ENCODE measurements around the gene EPHX1. TPM values are rescaled to one million over a fixed set of nuclear protein-coding genes. Genes with fewer than 3 reads are reported as not detected.

EPHX1 gene
- total RNA-seq, 4 donors from 2014 or later = 56.9 to 114 (median 90.6) TPM

DNA sequence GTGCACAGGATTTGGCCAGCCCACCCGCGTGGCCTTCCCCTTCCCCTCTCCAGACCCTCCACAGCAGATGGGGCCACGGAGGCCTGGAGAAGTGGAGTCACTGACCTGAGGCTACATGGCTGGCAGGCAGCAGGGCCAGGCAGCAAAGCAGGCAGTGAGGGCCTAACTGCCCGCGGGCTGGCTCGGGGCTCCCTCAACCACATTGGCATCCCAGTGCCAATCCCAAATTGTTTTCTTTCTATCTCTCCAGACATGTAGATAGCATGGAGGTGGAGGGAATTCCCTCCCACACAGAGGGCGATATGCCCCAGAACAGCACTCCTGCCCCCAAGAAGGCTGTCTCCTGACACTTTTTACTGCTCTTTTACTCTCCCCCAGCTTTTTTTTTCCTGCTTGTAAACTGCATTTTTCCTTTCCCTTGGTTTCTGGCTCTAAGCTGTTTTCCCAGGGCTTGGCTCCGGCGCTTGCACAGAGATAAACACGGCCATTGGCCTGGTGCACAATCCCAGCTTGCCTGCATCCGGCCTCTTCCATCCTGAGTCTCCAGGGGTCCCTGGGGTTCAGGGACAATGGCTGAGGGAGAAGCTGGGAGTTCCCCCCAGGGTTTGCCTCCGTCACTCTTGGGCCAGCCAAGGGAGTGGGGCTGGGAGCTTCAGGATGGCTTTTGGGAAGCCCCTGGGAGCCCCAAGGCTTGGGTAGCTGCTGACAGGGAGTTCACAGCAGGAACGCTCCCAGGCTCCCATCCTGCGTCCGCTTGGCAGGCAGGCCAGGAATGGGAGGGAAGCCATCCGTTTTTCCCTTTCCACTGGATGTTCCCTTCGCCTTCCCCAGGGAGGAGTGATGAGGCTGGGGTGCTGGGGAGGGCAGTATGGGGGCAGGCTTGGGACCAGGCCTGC lies 7.0 kb downstream of the EPHX1 start:
- Histone ChIP-seq H3K36me3 (no peaks in the 10 kb centered on the region), H3K27me3 (no peaks in the 10 kb centered on the region), H3K4me1 (peaks cover 56 to 72% (median 64%) of the 10 kb centered on the region in 4 donors), H3K4me3 (no peak overlapping the region), H3K27ac (peak overlapping the region; percentile 88 to 98 (median 94)), H3K9me3 (no peaks in the 10 kb centered on the region)
- DNase-seq = peak; percentile 50
- TF ChIP-seq CTCF (IDR thresholded peaks at IDR 0.05) = no peak
- no peak for TF ChIP-seq EP300 (IDR thresholded peaks at IDR 0.05; ENCODE audit: low read depth)
- no peak for TF ChIP-seq POLR2AphosphoS5 (IDR thresholded peaks at IDR 0.05)
- TF ChIP-seq POLR2A (IDR thresholded peaks at IDR 0.05) = no peak
- in situ Hi-C loops (cut with MboI; ENCODE audit: low pct_ligation_motif_present in 1 of 4, low pct_unique_long_range_greater_than_20kb in 1 of 4, low sequenced_read_pairs in 3 of 4) = no loop called here
- WGBS, 2 donors (ENCODE audit: low coverage in 1 of 2) = 41 to 53% methylated on average over 3 to 15 of the region's 17 CpGs
- intact Hi-C loops (cut with DNase I; ENCODE audit: low total_unique reads) = no loop called here

DNA sequence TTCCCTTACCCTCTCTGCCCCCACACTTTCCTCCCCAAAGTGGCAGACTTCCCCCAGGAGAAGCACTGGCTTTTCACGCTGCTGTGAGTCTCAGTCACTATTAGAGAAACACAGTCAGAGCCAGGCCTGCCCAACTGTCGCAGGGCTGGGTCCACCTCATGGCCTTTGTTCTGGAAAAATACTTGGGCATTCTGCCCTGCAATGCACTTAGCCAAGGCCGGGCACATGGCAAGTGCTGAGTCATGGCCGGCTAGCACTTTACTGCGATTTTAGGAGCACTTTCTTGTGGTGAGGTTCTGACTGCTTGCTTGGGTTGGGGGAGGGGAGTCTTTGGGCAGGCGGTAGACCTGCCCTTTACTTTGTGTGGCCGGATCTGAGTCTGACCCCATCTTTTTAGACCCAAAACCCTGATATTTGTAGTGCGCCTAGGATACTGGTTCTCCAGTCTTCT lies 7.7 kb downstream of the EPHX1 start:
- Histone ChIP-seq H3K4me3 (no peak overlapping the region), H3K36me3 (no peaks in the 10 kb centered on the region), H3K27ac (peak overlapping the region; percentile 88 to 98 (median 94)), H3K9me3 (no peaks in the 10 kb centered on the region), H3K27me3 (no peaks in the 10 kb centered on the region), H3K4me1 (peaks cover 52 to 66% (median 59%) of the 10 kb centered on the region in 4 donors)
- WGBS, 2 donors (ENCODE audit: low coverage in 1 of 2) = 36 to 100% methylated on average over 1 to 8 of the region's 8 CpGs
- TF ChIP-seq CTCF (IDR thresholded peaks at IDR 0.05) = no peak
- TF ChIP-seq POLR2A (IDR thresholded peaks at IDR 0.05) = no peak
- TF ChIP-seq POLR2AphosphoS5 (IDR thresholded peaks at IDR 0.05) = peak; percentile 78 to 88 (median 79)
- TF ChIP-seq EP300 (IDR thresholded peaks at IDR 0.05; ENCODE audit: low read depth) = peak; percentile 36
- intact Hi-C loops (cut with DNase I; ENCODE audit: low total_unique reads) = no loop called here
- peak; percentile 88 for DNase-seq
- in situ Hi-C loops (cut with MboI; ENCODE audit: low pct_ligation_motif_present in 1 of 4, low pct_unique_long_range_greater_than_20kb in 1 of 4, low sequenced_read_pairs in 3 of 4) = no loop called here

DNA sequence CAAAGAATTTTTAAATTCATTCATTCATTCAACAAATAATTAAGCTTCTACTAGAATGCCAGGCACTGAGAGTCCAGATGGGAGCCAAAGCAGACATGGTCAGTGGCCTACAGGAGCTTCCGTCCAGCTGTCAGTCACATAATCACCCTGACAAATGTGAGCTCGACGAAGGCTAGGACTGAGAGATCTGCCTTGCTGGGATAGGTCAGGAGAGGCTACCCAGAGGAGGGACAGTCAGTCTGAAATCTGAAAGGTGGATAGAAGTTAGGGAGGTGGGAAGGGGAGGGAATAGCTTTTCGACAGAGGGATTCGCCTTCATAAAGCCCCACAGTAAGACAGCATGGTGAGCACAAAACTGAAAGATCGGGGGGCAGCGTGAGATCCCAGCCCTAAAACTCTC lies 8.3 kb downstream of the EPHX1 start:
- H3K9me3 ChIP-seq = no peaks in the 10 kb centered on the region
- H3K27ac ChIP-seq = peak overlapping the region; percentile 88 to 98 (median 94)
- no peak for DNase-seq
- TF ChIP-seq CTCF (IDR thresholded peaks at IDR 0.05) = no peak
- no peak for TF ChIP-seq POLR2A (IDR thresholded peaks at IDR 0.05)
- TF ChIP-seq EP300 (IDR thresholded peaks at IDR 0.05; ENCODE audit: low read depth) = no peak
- intact Hi-C loops (cut with DNase I; ENCODE audit: low total_unique reads) (no loop called here), in situ Hi-C loops (cut with MboI; ENCODE audit: low pct_ligation_motif_present in 1 of 4, low pct_unique_long_range_greater_than_20kb in 1 of 4, low sequenced_read_pairs in 3 of 4) (no loop called here)
- 87 to 89% methylated on average over 7 of the region's 7 CpGs for WGBS, 2 donors (ENCODE audit: low coverage in 1 of 2)
- no peaks in the 10 kb centered on the region for H3K27me3 ChIP-seq
- peaks cover 47 to 60% (median 53%) of the 10 kb centered on the region in 4 donors for H3K4me1 ChIP-seq
- H3K4me3 ChIP-seq = no peak overlapping the region
- no peaks in the 10 kb centered on the region for H3K36me3 ChIP-seq

DNA sequence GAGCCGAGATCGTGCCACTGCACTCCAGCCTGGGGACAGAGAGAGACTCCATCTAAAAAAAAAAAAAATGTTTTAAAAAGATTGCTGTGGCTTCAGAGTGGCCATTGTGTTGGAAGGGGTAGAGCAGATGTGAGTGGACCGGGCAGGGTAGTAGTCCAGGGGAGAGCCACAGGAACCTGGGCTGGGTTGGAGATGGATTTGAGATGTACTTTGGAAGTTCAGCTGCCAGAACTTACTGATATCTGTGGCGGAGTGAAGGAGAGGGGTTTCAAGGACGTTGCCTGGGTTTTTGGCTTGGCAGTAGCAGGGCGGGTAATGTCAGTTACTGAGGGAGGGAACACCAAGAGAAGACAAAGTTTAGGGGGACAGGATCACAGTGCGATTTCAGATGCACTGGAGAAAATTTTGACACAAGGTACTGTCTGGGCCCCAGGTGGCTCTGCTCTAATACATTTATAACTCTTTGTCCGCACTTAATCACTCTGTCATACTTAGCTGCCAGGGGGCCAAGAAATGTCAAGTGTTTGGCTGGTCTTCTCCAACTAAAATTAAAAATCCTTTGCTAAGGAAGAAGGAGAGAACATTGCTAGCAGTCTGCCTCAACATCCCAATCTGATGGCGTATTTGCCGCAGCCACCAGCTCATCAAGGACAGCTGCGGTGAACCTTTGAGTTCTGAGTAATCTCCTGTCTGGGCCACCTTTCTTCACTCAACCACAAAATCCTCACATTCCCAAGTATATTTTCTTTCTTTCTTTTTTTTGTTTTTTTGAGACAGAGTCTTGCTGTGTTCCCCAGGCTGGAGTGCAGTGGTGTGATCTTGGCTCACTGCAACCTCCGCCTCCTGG lies 9.6 kb downstream of the EPHX1 start:
- H3K36me3 ChIP-seq = no peaks in the 10 kb centered on the region
- intact Hi-C loops (cut with DNase I; ENCODE audit: low total_unique reads) (no loop called here), in situ Hi-C loops (cut with MboI; ENCODE audit: low pct_ligation_motif_present in 1 of 4, low pct_unique_long_range_greater_than_20kb in 1 of 4, low sequenced_read_pairs in 3 of 4) (no loop called here)
- H3K9me3 ChIP-seq = no peaks in the 10 kb centered on the region
- TF ChIP-seq EP300 (IDR thresholded peaks at IDR 0.05; ENCODE audit: low read depth) (no peak), POLR2A (IDR thresholded peaks at IDR 0.05) (no peak), CTCF (IDR thresholded peaks at IDR 0.05) (no peak), POLR2AphosphoS5 (IDR thresholded peaks at IDR 0.05) (no peak)
- H3K4me3 ChIP-seq = no peak overlapping the region
- WGBS, 2 donors (ENCODE audit: low coverage in 1 of 2) = 85 to 86% methylated on average over 8 to 12 of the region's 12 CpGs
- peak overlapping the region; percentile 6 to 67 (median 46) for H3K27ac ChIP-seq
- H3K4me1 ChIP-seq = peaks cover 38 to 47% (median 40%) of the 10 kb centered on the region in 4 donors
- DNase-seq = no peak
- no peaks in the 10 kb centered on the region for H3K27me3 ChIP-seq

All from transverse colon (tissue), 4 donors.